ENCODE results near the gene ACO2. TPM values are rescaled to one million over a fixed set of nuclear protein-coding genes. Genes with fewer than 3 reads are reported as not detected.

ACO2 gene
- total RNA-seq, 1 donor from 2014 or later: 62.4 TPM

GRCh38 chr22:41538583-41538982 is 69.7 kb downstream of the ACO2 start:
- H3K4me3 Mint-ChIP-seq (ENCODE audit: unreplicated experiment): no peak overlapping the region
- DNase-seq (ENCODE audit: low spot score): no peak
- H3K27ac Mint-ChIP-seq (ENCODE audit: unreplicated experiment): no peak overlapping the region
- H3K4me1 Mint-ChIP-seq (ENCODE audit: low read depth): peaks cover 29% of the 10 kb centered on the region
- no peak for TF ChIP-seq CTCF (IDR thresholded peaks at IDR 0.05)
- H3K36me3 Mint-ChIP-seq (ENCODE audit: low read depth): peaks cover 6% of the 10 kb centered on the region
- no peaks in the 10 kb centered on the region for H3K27me3 Mint-ChIP-seq (ENCODE audit: low read depth)
- no peaks in the 10 kb centered on the region for H3K9me3 Mint-ChIP-seq (ENCODE audit: low read depth)

- H3K4me1 Mint-ChIP-seq (ENCODE audit: low read depth): peaks cover 31% of the 10 kb centered on the region
- no peaks in the 10 kb centered on the region for H3K27me3 Mint-ChIP-seq (ENCODE audit: low read depth)
- no peak for DNase-seq (ENCODE audit: low spot score)
- peaks cover 6% of the 10 kb centered on the region for H3K36me3 Mint-ChIP-seq (ENCODE audit: low read depth)
- TF ChIP-seq CTCF (IDR thresholded peaks at IDR 0.05): no peak
- no peak overlapping the region for H3K4me3 Mint-ChIP-seq (ENCODE audit: unreplicated experiment)
- H3K27ac Mint-ChIP-seq (ENCODE audit: unreplicated experiment): peak overlapping the region; percentile 33
- no peaks in the 10 kb centered on the region for H3K9me3 Mint-ChIP-seq (ENCODE audit: low read depth)
Measured at GRCh38 chr22:41539146-41540005, 70.5 kb downstream of the ACO2 start.

- Mint-ChIP-seq H3K27ac (ENCODE audit: unreplicated experiment) (no peak overlapping the region), H3K4me3 (ENCODE audit: unreplicated experiment) (no peak overlapping the region)
- no peak for DNase-seq (ENCODE audit: low spot score)
Measured at GRCh38 chr22:41540006-41540315, 71.0 kb downstream of the ACO2 start.

GRCh38 chr22:41540365-41540764 is 71.4 kb downstream of the ACO2 start:
- H3K4me3 Mint-ChIP-seq (ENCODE audit: unreplicated experiment): no peak overlapping the region
- no peak for TF ChIP-seq CTCF (IDR thresholded peaks at IDR 0.05)
- no peaks in the 10 kb centered on the region for H3K27me3 Mint-ChIP-seq (ENCODE audit: low read depth)
- H3K9me3 Mint-ChIP-seq (ENCODE audit: low read depth): no peaks in the 10 kb centered on the region
- H3K27ac Mint-ChIP-seq (ENCODE audit: unreplicated experiment): no peak overlapping the region
- peaks cover 38% of the 10 kb centered on the region for H3K4me1 Mint-ChIP-seq (ENCODE audit: low read depth)
- DNase-seq (ENCODE audit: low spot score): no peak
- H3K36me3 Mint-ChIP-seq (ENCODE audit: low read depth): peaks cover 6% of the 10 kb centered on the region

More at GRCh38 chr22:41540006-41540315, 71.0 kb downstream of the ACO2 start:
- Mint-ChIP-seq H3K27me3 (ENCODE audit: low read depth) (no peaks in the 10 kb centered on the region), H3K4me1 (ENCODE audit: low read depth) (peaks cover 36% of the 10 kb centered on the region), H3K36me3 (ENCODE audit: low read depth) (peaks cover 6% of the 10 kb centered on the region), H3K9me3 (ENCODE audit: low read depth) (no peaks in the 10 kb centered on the region)
- TF ChIP-seq CTCF (IDR thresholded peaks at IDR 0.05): no peak

GRCh38 chr22:41541484-41541883 is 72.6 kb downstream of the ACO2 start:
- TF ChIP-seq CTCF (IDR thresholded peaks at IDR 0.05): no peak
- Mint-ChIP-seq H3K9me3 (ENCODE audit: low read depth) (no peaks in the 10 kb centered on the region), H3K36me3 (ENCODE audit: low read depth) (peaks cover 6% of the 10 kb centered on the region), H3K27ac (ENCODE audit: unreplicated experiment) (peak overlapping the region; percentile 6), H3K4me3 (ENCODE audit: unreplicated experiment) (peak overlapping the region; percentile 3), H3K27me3 (ENCODE audit: low read depth) (no peaks in the 10 kb centered on the region), H3K4me1 (ENCODE audit: low read depth) (peaks cover 38% of the 10 kb centered on the region)
- DNase-seq (ENCODE audit: low spot score): no peak

Measured in chondrocyte (in vitro differentiated cells).